Central memory CD8-positive, alpha-beta T cell (primary cell): ENCODE results near the gene FGFRL1.
"Not testable (repeated sequence)": the region's sequence is repeated elsewhere in the genome, so short reads cannot be mapped to it uniquely, and the experiment has no call there.

Experiments
- ATAC-seq: fragments of 150-1000 bp; cut with Tn5 transposase; replicated peaks from 2 replicates; pipeline ENCODE4 v1.10.0; 2022; ENCODE audit warnings: mild to moderate bottlenecking, moderate FRiP score, moderate number of reproducible peaks; ENCODE audit not compliant: poor library complexity, severe bottlenecking; ENCODE audit errors: extremely low read depth
- DNase-seq, 2 donors: peaks; one replicate each; pipeline ENCODE4 v3.0.0; 2021; ENCODE audit warnings: low spot score in 2 of 2
- H3K27ac Mint-ChIP-seq: one replicate; pipeline ENCODE4 v1.8.0; 2022; ENCODE audit warnings: low read depth, mild to moderate bottlenecking, moderate library complexity, mixed read lengths
- H3K27me3 Mint-ChIP-seq: one replicate; pipeline ENCODE4 v1.8.0; 2022; ENCODE audit warnings: mixed read lengths
- H3K36me3 Mint-ChIP-seq: one replicate; pipeline ENCODE4 v1.8.0; 2022; ENCODE audit warnings: mild to moderate bottlenecking, moderate library complexity, mixed read lengths; ENCODE audit not compliant: insufficient read depth
- H3K4me1 Mint-ChIP-seq: one replicate; pipeline ENCODE4 v1.8.0; 2022; ENCODE audit warnings: mixed read lengths
- H3K4me3 Mint-ChIP-seq: one replicate; pipeline ENCODE4 v1.8.0; 2022; ENCODE audit warnings: mild to moderate bottlenecking, moderate library complexity, mixed read lengths
- H3K9me3 Mint-ChIP-seq: one replicate; pipeline ENCODE4 v1.8.0; 2022; ENCODE audit warnings: mixed read lengths

The FGFRL1 gene

GRCh38 chr4:1041936-1042330, 30.5 kb downstream of the FGFRL1 start:
- no peaks in the 10 kb centered on the region for H3K4me1 Mint-ChIP-seq
- H3K36me3 Mint-ChIP-seq: peaks cover 4% of the 10 kb centered on the region
- no peak overlapping the region for H3K4me3 Mint-ChIP-seq
- ATAC-seq: no peak
- no peak overlapping the region for H3K27ac Mint-ChIP-seq
- DNase-seq: no peak
- H3K27me3 Mint-ChIP-seq: peaks cover 21% of the 10 kb centered on the region
- no peaks in the 10 kb centered on the region for H3K9me3 Mint-ChIP-seq

GRCh38 chr4:1042352-1043055, 31.1 kb downstream of the FGFRL1 start:
- H3K27me3 Mint-ChIP-seq: peaks cover 27% of the 10 kb centered on the region
- ATAC-seq: no peak
- H3K4me3 Mint-ChIP-seq: no peak overlapping the region
- H3K4me1 Mint-ChIP-seq: no peaks in the 10 kb centered on the region
- no peak for DNase-seq
- peaks cover 4% of the 10 kb centered on the region for H3K36me3 Mint-ChIP-seq
- no peaks in the 10 kb centered on the region for H3K9me3 Mint-ChIP-seq
- H3K27ac Mint-ChIP-seq: no peak overlapping the region

GRCh38 chr4:1043162-1043561, 31.7 kb downstream of the FGFRL1 start:
- no peak for DNase-seq
- Mint-ChIP-seq H3K27me3 (peaks cover 33% of the 10 kb centered on the region), H3K4me1 (no peaks in the 10 kb centered on the region), H3K4me3 (no peak overlapping the region), H3K36me3 (peaks cover 4% of the 10 kb centered on the region), H3K27ac (no peak overlapping the region), H3K9me3 (no peaks in the 10 kb centered on the region)
- no peak for ATAC-seq

- Mint-ChIP-seq H3K9me3 (no peaks in the 10 kb centered on the region), H3K27ac (no peak overlapping the region), H3K27me3 (peaks cover 40% of the 10 kb centered on the region), H3K36me3 (peaks cover 4% of the 10 kb centered on the region), H3K4me1 (no peaks in the 10 kb centered on the region), H3K4me3 (no peak overlapping the region)
- ATAC-seq (no peak), DNase-seq (no peak)
Observed at GRCh38 chr4:1043651-1044468, 32.4 kb downstream of the FGFRL1 start.

- no peak for DNase-seq
- Mint-ChIP-seq H3K9me3 (no peaks in the 10 kb centered on the region), H3K27ac (no peak overlapping the region), H3K27me3 (peaks cover 48% of the 10 kb centered on the region), H3K36me3 (peaks cover 4% of the 10 kb centered on the region), H3K4me1 (no peaks in the 10 kb centered on the region), H3K4me3 (no peak overlapping the region)
- ATAC-seq: no peak
Observed at GRCh38 chr4:1044469-1045192, 33.2 kb downstream of the FGFRL1 start.

GRCh38 chr4:1045193-1045594, 33.8 kb downstream of the FGFRL1 start:
- H3K27ac Mint-ChIP-seq: no peak overlapping the region
- H3K36me3 Mint-ChIP-seq: peaks cover 4% of the 10 kb centered on the region
- no peaks in the 10 kb centered on the region for H3K4me1 Mint-ChIP-seq
- H3K27me3 Mint-ChIP-seq: peaks cover 49% of the 10 kb centered on the region
- no peaks in the 10 kb centered on the region for H3K9me3 Mint-ChIP-seq
- H3K4me3 Mint-ChIP-seq: no peak overlapping the region
- DNase-seq (no peak), ATAC-seq (no peak)

- Mint-ChIP-seq H3K4me3 (no peak overlapping the region), H3K36me3 (peaks cover 4% of the 10 kb centered on the region), H3K27me3 (peaks cover 49% of the 10 kb centered on the region), H3K27ac (no peak overlapping the region), H3K4me1 (no peaks in the 10 kb centered on the region), H3K9me3 (no peaks in the 10 kb centered on the region)
- DNase-seq: no peak
- no peak for ATAC-seq
Observed at GRCh38 chr4:1045595-1046201, 34.3 kb downstream of the FGFRL1 start.

GRCh38 chr4:1046581-1047011, 35.2 kb downstream of the FGFRL1 start:
- H3K27ac Mint-ChIP-seq, DNase-seq, H3K9me3 Mint-ChIP-seq, H3K4me1 Mint-ChIP-seq, H3K36me3 Mint-ChIP-seq, ATAC-seq, H3K4me3 Mint-ChIP-seq: not testable (repeated sequence)
- H3K27me3 Mint-ChIP-seq: peaks cover 49% of the 10 kb centered on the region

GRCh38 chr4:1047106-1047975, 35.9 kb downstream of the FGFRL1 start:
- H3K9me3 Mint-ChIP-seq: no peaks in the 10 kb centered on the region
- DNase-seq (no peak), ATAC-seq (no peak)
- no peaks in the 10 kb centered on the region for H3K4me1 Mint-ChIP-seq
- no peak overlapping the region for H3K4me3 Mint-ChIP-seq
- peaks cover 49% of the 10 kb centered on the region for H3K27me3 Mint-ChIP-seq
- H3K36me3 Mint-ChIP-seq: peaks cover 2% of the 10 kb centered on the region
- H3K27ac Mint-ChIP-seq: no peak overlapping the region

- DNase-seq (no peak), ATAC-seq (no peak)
- H3K4me3 Mint-ChIP-seq: no peak overlapping the region
- H3K27ac Mint-ChIP-seq: no peak overlapping the region
- peaks cover 49% of the 10 kb centered on the region for H3K27me3 Mint-ChIP-seq
- peaks cover 2% of the 10 kb centered on the region for H3K36me3 Mint-ChIP-seq
- no peaks in the 10 kb centered on the region for H3K9me3 Mint-ChIP-seq
- H3K4me1 Mint-ChIP-seq: no peaks in the 10 kb centered on the region
Observed at GRCh38 chr4:1047976-1048772, 36.7 kb downstream of the FGFRL1 start.
